Ascending aorta (tissue), 2 donors: ENCODE measurements around the gene CCL2. TPM values are rescaled to one million over a fixed set of nuclear protein-coding genes. Genes with fewer than 3 reads are reported as not detected.

Experiments used
- DNase-seq, 2 donors: peaks; one replicate each; pipeline ENCODE4 v3.0.0-alpha.2; 2019; ENCODE audit warnings: low spot score in 2 of 2
- H3K27ac ChIP-seq, 2 donors: fragments of 200-600 bp; sonication (generic); one replicate each; pipeline ENCODE4 v1.5.1; 2016 to 2017; ENCODE audit warnings: mild to moderate bottlenecking in 1 of 2
- H3K27me3 ChIP-seq: fragments of 200-600 bp; sonication (generic); one replicate; pipeline ENCODE4 v1.5.1; 2017
- H3K36me3 ChIP-seq, 2 donors: fragments of 200-600 bp; sonication (generic); one replicate each; pipeline ENCODE4 v1.5.1; 2016
- H3K4me1 ChIP-seq, 2 donors: fragments of 200-600 bp; sonication (generic); one replicate each; pipeline ENCODE4 v1.5.1; 2016 to 2017; ENCODE audit warnings: mild to moderate bottlenecking in 1 of 2
- H3K4me3 ChIP-seq, 2 donors: fragments of 200-600 bp; sonication (generic); one replicate each; pipeline ENCODE4 v1.5.1; 2016 to 2017; ENCODE audit warnings: mild to moderate bottlenecking in 1 of 2
- H3K9me3 ChIP-seq, 2 donors: fragments of 200-600 bp; sonication (generic); one replicate each; pipeline ENCODE4 v1.5.1; 2016
- intact Hi-C: fragments of 100-400 bp; cut with DNase I; formaldehyde crosslinking; loops from one replicate; pipeline ENCODE4 v1.15.1; 2023
- total RNA-seq: library from RNA; depleted of rRNA; stranded (reverse); fragments of >200 nt; gene quantifications from one replicate; pipeline ENCODE4 v1.1.0, GENCODE V29; 2016
- TF ChIP-seq, protein P1 (sequence below), 3 experiments: fragments of 200-600 bp in 2 of 3; fragments of 450-650 bp in 1 of 3; sonication (generic) in 2 of 3; IDR thresholded peaks; one replicate each; pipeline ENCODE4 v1.5.1; 2016 to 2019; ENCODE audit warnings: antibody characterized with exemption in 3 of 3, mild to moderate bottlenecking in 1 of 3, moderate library complexity in 1 of 3

Gene CCL2
- total RNA-seq, 1 donor from 2014 or later, result 162 TPM

DNA sequence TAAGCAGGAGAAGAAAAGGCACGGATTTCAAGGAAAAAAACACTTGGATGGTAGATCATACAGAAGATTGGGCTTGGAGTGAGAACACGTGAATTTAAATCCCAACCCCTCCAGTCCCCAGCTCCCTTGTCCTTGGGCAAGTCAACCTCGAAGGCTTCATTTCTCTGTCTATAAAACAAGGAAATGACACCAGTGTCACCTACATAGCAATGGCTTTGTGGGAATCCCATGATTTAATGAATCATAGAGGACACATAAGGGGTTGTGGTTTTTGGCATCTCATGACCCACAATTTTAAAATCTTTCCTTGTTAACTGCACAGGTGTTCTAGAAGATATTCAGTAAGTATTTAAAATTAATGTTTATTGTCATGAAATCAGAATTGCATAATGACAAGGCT, 8.2 kb upstream of the CCL2 start:
- TF ChIP-seq, protein P1, sequence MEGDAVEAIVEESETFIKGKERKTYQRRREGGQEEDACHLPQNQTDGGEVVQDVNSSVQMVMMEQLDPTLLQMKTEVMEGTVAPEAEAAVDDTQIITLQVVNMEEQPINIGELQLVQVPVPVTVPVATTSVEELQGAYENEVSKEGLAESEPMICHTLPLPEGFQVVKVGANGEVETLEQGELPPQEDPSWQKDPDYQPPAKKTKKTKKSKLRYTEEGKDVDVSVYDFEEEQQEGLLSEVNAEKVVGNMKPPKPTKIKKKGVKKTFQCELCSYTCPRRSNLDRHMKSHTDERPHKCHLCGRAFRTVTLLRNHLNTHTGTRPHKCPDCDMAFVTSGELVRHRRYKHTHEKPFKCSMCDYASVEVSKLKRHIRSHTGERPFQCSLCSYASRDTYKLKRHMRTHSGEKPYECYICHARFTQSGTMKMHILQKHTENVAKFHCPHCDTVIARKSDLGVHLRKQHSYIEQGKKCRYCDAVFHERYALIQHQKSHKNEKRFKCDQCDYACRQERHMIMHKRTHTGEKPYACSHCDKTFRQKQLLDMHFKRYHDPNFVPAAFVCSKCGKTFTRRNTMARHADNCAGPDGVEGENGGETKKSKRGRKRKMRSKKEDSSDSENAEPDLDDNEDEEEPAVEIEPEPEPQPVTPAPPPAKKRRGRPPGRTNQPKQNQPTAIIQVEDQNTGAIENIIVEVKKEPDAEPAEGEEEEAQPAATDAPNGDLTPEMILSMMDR (IDR thresholded peaks at IDR 0.05), result no peak
- intact Hi-C loops, result loop anchor here (5.0 kb wide), 1 partner anchor 60 kb away; no protein-coding TSS in a partner anchor
- Histone ChIP-seq H3K4me3 (no peak overlapping the region), H3K36me3 (no peaks in the 10 kb centered on the region), H3K9me3 (no peaks in the 10 kb centered on the region), H3K27ac (peak overlapping the region; percentile 18 to 35), H3K27me3 (no peaks in the 10 kb centered on the region), H3K4me1 (peaks cover 29 to 45% of the 10 kb centered on the region in 2 donors)
- DNase-seq, result no peak

DNA sequence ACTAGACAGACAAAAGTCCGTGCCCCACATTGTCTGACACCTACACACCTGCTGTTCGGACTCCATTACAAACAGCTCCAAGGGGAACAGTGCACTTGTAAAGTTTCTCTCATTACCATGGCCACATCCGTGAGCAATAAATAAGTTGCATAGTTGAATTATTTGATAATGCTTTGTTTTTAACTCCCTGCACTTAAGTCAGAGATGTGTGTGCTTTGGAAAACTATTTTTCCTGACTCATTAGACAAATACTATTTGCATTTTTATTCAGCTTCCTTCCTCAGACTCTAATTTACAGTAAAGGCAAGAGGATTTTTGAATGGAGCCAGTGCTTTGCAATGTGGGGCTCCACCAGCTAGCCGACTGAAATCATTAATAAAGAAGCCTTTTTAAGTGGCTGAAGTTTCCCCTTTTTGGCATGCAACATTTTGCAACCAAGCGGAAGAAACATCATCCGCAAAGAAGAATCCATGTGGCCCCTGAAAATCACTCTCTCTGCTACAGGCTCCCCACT, 6.5 kb upstream of the CCL2 start:
- TF ChIP-seq, protein P1 (IDR thresholded peaks at IDR 0.05), result no peak
- H3K36me3 ChIP-seq, result no peaks in the 10 kb centered on the region
- intact Hi-C loops, result loop anchor here (5.0 kb wide), 1 partner anchor 59 kb away; no protein-coding TSS in a partner anchor
- H3K4me3 ChIP-seq, result no peak overlapping the region
- H3K9me3 ChIP-seq, result no peaks in the 10 kb centered on the region
- no peak for DNase-seq
- no peaks in the 10 kb centered on the region for H3K27me3 ChIP-seq
- H3K27ac ChIP-seq, result peak overlapping the region; percentile 76 to 87
- peaks cover 46 to 61% of the 10 kb centered on the region in 2 donors for H3K4me1 ChIP-seq

DNA sequence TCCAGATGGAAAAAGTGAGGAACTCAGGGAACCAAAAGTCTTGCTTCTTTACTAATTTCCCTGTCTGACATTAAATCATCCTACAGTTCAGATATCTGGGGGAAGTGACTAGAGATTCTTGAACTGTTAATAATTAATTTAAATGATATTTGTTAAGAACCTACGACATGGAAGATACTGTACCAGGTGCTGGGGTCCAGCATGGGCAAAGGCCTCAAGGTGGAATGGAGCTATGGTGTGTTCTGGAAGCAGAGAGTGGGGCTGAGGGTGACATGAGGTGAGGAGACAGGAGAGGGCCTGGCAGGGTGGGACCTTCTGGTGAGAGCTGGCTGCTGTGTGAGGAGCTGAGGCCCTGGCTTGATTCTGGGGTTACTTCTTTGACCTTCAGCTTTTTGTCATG, 6.0 kb upstream of the CCL2 start:
- H3K36me3 ChIP-seq, result no peaks in the 10 kb centered on the region
- DNase-seq, result no peak
- H3K4me1 ChIP-seq, result peaks cover 48 to 65% of the 10 kb centered on the region in 2 donors
- peak overlapping the region; percentile 68 to 87 for H3K27ac ChIP-seq
- TF ChIP-seq, protein P1 (IDR thresholded peaks at IDR 0.05), result no peak
- H3K4me3 ChIP-seq, result no peak overlapping the region
- no peaks in the 10 kb centered on the region for H3K9me3 ChIP-seq
- no peaks in the 10 kb centered on the region for H3K27me3 ChIP-seq
- intact Hi-C loops, result loop anchor here (5.0 kb wide), 1 partner anchor 58 kb away; no protein-coding TSS in a partner anchor

DNA sequence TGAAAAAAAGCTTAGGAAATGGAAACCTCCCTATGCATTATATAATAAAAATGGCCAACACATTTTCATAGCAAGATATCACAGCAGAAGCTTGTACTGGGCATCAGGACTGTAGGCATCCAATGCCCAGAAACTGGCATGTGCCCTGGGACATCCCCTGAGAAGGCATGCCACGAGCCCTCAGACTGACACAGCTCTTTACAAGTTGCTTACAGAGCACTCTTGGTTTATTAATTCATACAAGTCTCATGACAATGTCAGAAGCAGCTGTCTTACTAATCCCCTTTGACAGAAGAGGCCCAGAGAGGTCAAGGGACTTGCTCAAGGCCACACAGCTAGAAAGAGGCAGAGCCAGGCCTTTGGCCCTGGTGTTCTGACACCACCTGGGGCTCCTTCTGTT, 5.6 kb upstream of the CCL2 start:
- no peak for DNase-seq
- H3K9me3 ChIP-seq, result no peaks in the 10 kb centered on the region
- H3K4me3 ChIP-seq, result no peak overlapping the region
- no peaks in the 10 kb centered on the region for H3K36me3 ChIP-seq
- TF ChIP-seq, protein P1 (IDR thresholded peaks at IDR 0.05), result no peak
- peak overlapping the region; percentile 68 to 87 for H3K27ac ChIP-seq
- intact Hi-C loops, result loop anchor here (5.0 kb wide), 1 partner anchor 58 kb away; no protein-coding TSS in a partner anchor
- no peaks in the 10 kb centered on the region for H3K27me3 ChIP-seq
- peaks cover 52 to 69% of the 10 kb centered on the region in 2 donors for H3K4me1 ChIP-seq

DNA sequence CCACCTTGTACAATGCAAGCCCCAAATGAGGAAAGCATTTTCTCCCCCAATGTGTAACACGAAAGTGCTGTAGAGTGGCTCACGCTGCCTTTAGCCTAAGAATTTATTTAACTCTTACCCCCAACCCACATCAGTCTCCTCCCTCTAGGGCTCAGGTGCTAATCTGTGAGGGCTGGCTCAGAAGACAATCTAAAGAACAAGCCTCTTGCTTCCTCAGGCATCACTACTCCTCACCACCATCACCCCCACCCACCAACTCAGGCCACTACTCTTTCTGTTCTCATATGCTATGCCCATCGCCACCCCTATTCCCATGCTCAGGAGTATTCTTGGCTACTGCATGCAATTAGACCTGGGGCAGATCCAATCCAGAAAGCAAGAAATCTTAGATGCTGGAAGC, 3.9 kb upstream of the CCL2 start:
- intact Hi-C loops, result loop anchor here (5.0 to 10.0 kb wide), 4 partner anchors 771 to 1554 kb away; partner anchors contain the start of genes SLFN5 and TAF15
- TF ChIP-seq, protein P1 (IDR thresholded peaks at IDR 0.05), result no peak
- H3K4me1 ChIP-seq, result peaks cover 55 to 82% of the 10 kb centered on the region in 2 donors

More for the DNA sequence above, 3.9 kb upstream of the CCL2 start:
- no peaks in the 10 kb centered on the region for H3K27me3 ChIP-seq
- H3K27ac ChIP-seq, result peak overlapping the region; percentile 87 to 89
- H3K36me3 ChIP-seq, result no peaks in the 10 kb centered on the region
- no peak overlapping the region for H3K4me3 ChIP-seq
- H3K9me3 ChIP-seq, result no peaks in the 10 kb centered on the region
- no peak for DNase-seq
